Mesendoderm (in vitro differentiated cells): Measurements from ENCODE around the gene FXR1.
A peak's percentile ranks its signal among the peaks of the same experiment; 100 is the strongest.
"Not testable (repeated sequence)": the region's sequence is repeated elsewhere in the genome, so short reads cannot be mapped to it uniquely, and the experiment has no call there.

Experiments
- DNase-seq: peaks from one replicate; pipeline ENCODE4 v3.0.0; 2013
- H2AK5ac ChIP-seq: 2 replicates; pipeline ENCODE4 v1.6.1; 2013; ENCODE audit warnings: low read length, inconsistent platforms
- H2BK120ac ChIP-seq: 2 replicates; pipeline ENCODE4 v1.6.1; 2013; ENCODE audit warnings: low read depth, mild to moderate bottlenecking, low read length, moderate library complexity, mixed read lengths
- H2BK15ac ChIP-seq: replicated peaks from 2 replicates; pipeline ENCODE4 v1.6.1; 2013; ENCODE audit warnings: low read depth, mild to moderate bottlenecking, moderate library complexity
- H2BK5ac ChIP-seq: 2 replicates; pipeline ENCODE4 v1.6.1; 2013; ENCODE audit warnings: low read length, inconsistent platforms
- H3K18ac ChIP-seq: 2 replicates; pipeline ENCODE4 v1.6.1; 2013; ENCODE audit warnings: mild to moderate bottlenecking, low read length, mixed read lengths
- H3K23ac ChIP-seq: one replicate; pipeline ENCODE4 v1.6.1; 2013; ENCODE audit warnings: low read length
- H3K27ac ChIP-seq: 2 replicates; pipeline ENCODE4 v1.5.1; 2013; ENCODE audit warnings: low read depth, mild to moderate bottlenecking, inconsistent platforms, low read length, moderate library complexity
- H3K27me3 ChIP-seq: 2 replicates; pipeline ENCODE4 v1.6.1; 2013; ENCODE audit warnings: low read length, control low read depth, mild to moderate bottlenecking, inconsistent platforms; ENCODE audit not compliant: insufficient read depth, poor library complexity
- H3K36me3 ChIP-seq: 2 replicates; pipeline ENCODE4 v1.6.1; 2013; ENCODE audit warnings: low read length, inconsistent platforms; ENCODE audit not compliant: control insufficient read depth, insufficient read depth
- H3K4ac ChIP-seq: one replicate; pipeline ENCODE4 v1.6.1; 2013; ENCODE audit warnings: low read depth, mild to moderate bottlenecking, low read length, moderate library complexity
- H3K4me1 ChIP-seq: 2 replicates; pipeline ENCODE4 v1.6.1; 2013; ENCODE audit warnings: low read depth, low read length, inconsistent platforms; ENCODE audit not compliant: control insufficient read depth
- H3K4me2 ChIP-seq: 2 replicates; pipeline ENCODE4 v1.6.1; 2013; ENCODE audit warnings: low read length
- H3K4me3 ChIP-seq: 2 replicates; pipeline ENCODE4 v1.5.1; 2013; ENCODE audit warnings: mild to moderate bottlenecking, low read length
- H3K56ac ChIP-seq: one replicate; pipeline ENCODE4 v1.6.1; 2013; ENCODE audit warnings: low read length
- H3K79me1 ChIP-seq: 2 replicates; pipeline ENCODE4 v1.6.1; 2013; ENCODE audit warnings: low read length, inconsistent platforms
- H3K79me2 ChIP-seq: 2 replicates; pipeline ENCODE4 v1.6.1; 2013; ENCODE audit warnings: mild to moderate bottlenecking, low read length; ENCODE audit not compliant: control insufficient read depth, insufficient read depth
- H3K9ac ChIP-seq: 2 replicates; pipeline ENCODE4 v1.6.1; 2013; ENCODE audit warnings: low read length, inconsistent platforms
- H4K5ac ChIP-seq: one replicate; pipeline ENCODE4 v1.6.1; 2013; ENCODE audit warnings: low read length
- H4K8ac ChIP-seq: one replicate; pipeline ENCODE4 v1.6.1; 2013; ENCODE audit warnings: low read depth, mild to moderate bottlenecking, control low read depth, low read length, moderate library complexity
- WGBS: extraction: QIAGEN DNeasy Blood & Tissue Kit; methylation state at CpG from one replicate; pipeline ENCODE4 v1.1.7; 2013; ENCODE audit warnings: low lambda C conversion rate, missing lambda C conversion rate; ENCODE audit not compliant: insufficient coverage; ENCODE audit errors: extremely low coverage; 5-methylcytosine and 5-hydroxymethylcytosine counted together

Gene FXR1

GRCh38 chr3:180983136-180983535 lies 70.7 kb downstream of the FXR1 start:
- Histone ChIP-seq H3K36me3 (no peaks in the 10 kb centered on the region), H3K79me2 (no peaks in the 10 kb centered on the region)

GRCh38 chr3:180986366-180986765 lies 73.9 kb downstream of the FXR1 start:
- H3K4me1 ChIP-seq, H2AK5ac ChIP-seq, H3K4me3 ChIP-seq, DNase-seq, H3K18ac ChIP-seq, H3K79me1 ChIP-seq, H4K5ac ChIP-seq, H3K4me2 ChIP-seq, H3K79me2 ChIP-seq, H3K27me3 ChIP-seq, H2BK15ac ChIP-seq, H4K8ac ChIP-seq, H3K56ac ChIP-seq, H2BK5ac ChIP-seq, H3K36me3 ChIP-seq, H2BK120ac ChIP-seq, H3K4ac ChIP-seq, H3K9ac ChIP-seq, H3K27ac ChIP-seq, H3K23ac ChIP-seq: not testable (repeated sequence)
- no CpG with 5 or more reads among the region's 10 CpGs for WGBS

More at GRCh38 chr3:180983136-180983535, 70.7 kb downstream of the FXR1 start:
- no peak overlapping the region for H3K4me2 ChIP-seq
- H2BK15ac ChIP-seq: no peak overlapping the region
- no peak for DNase-seq
- no peak overlapping the region for H3K56ac ChIP-seq
- no peak overlapping the region for H3K18ac ChIP-seq
- no peak overlapping the region for H3K27ac ChIP-seq
- H3K9ac ChIP-seq: no peak overlapping the region
- H4K5ac ChIP-seq: no peak overlapping the region
- no peak overlapping the region for H4K8ac ChIP-seq
- H3K27me3 ChIP-seq: no peaks in the 10 kb centered on the region
- no peak overlapping the region for H2AK5ac ChIP-seq
- H3K4ac ChIP-seq: no peak overlapping the region
- no peaks in the 10 kb centered on the region for H3K4me1 ChIP-seq
- H3K23ac ChIP-seq: no peak overlapping the region
- no peak overlapping the region for H3K4me3 ChIP-seq
- no CpG with 5 or more reads among the region's 2 CpGs for WGBS
- H2BK120ac ChIP-seq: no peak overlapping the region
- H3K79me1 ChIP-seq: peaks cover 1% of the 10 kb centered on the region
- no peak overlapping the region for H2BK5ac ChIP-seq

- H3K79me1 ChIP-seq: peaks cover 3% of the 10 kb centered on the region
- H4K8ac ChIP-seq: no peak overlapping the region
- H4K5ac ChIP-seq: no peak overlapping the region
- H3K18ac ChIP-seq: no peak overlapping the region
- WGBS: no CpG with 5 or more reads among the region's 2 CpGs
- no peak overlapping the region for H3K27ac ChIP-seq
- no peaks in the 10 kb centered on the region for H3K4me1 ChIP-seq
- H3K27me3 ChIP-seq: no peaks in the 10 kb centered on the region
- H3K4ac ChIP-seq: no peak overlapping the region
- no peak overlapping the region for H2BK5ac ChIP-seq
- peaks cover 2% of the 10 kb centered on the region for H3K79me2 ChIP-seq
- H3K36me3 ChIP-seq: no peaks in the 10 kb centered on the region
- H3K4me2 ChIP-seq: no peak overlapping the region
- H2BK15ac ChIP-seq: no peak overlapping the region
- H3K4me3 ChIP-seq: no peak overlapping the region
- no peak for DNase-seq
- H3K23ac ChIP-seq: no peak overlapping the region
- no peak overlapping the region for H2BK120ac ChIP-seq
- H3K56ac ChIP-seq: no peak overlapping the region
- H2AK5ac ChIP-seq: no peak overlapping the region
- no peak overlapping the region for H3K9ac ChIP-seq
These were observed 74.9 kb downstream of the FXR1 start for GRCh38 chr3:180987344-180987743.

- Histone ChIP-seq H3K27me3 (no peaks in the 10 kb centered on the region), H3K79me1 (peaks cover 3% of the 10 kb centered on the region), H2AK5ac (no peak within 1 kb of the TSS), H3K4me1 (no peaks in the 10 kb centered on the region), H3K23ac (no peak within 1 kb of the TSS), H4K8ac (no peak within 1 kb of the TSS), H3K36me3 (no peaks in the 10 kb centered on the region), H3K4me3 (peak within 1 kb of the TSS; percentile 57), H3K56ac (peak within 1 kb of the TSS; percentile 92), H2BK15ac (no peak within 1 kb of the TSS), H3K4ac (no peak within 1 kb of the TSS), H3K9ac (peak within 1 kb of the TSS; percentile 70), H2BK5ac (no peak within 1 kb of the TSS), H3K79me2 (peaks cover 2% of the 10 kb centered on the region), H2BK120ac (no peak within 1 kb of the TSS), H3K4me2 (peak within 1 kb of the TSS; percentile 94), H3K27ac (peak within 1 kb of the TSS; percentile 67), H4K5ac (no peak within 1 kb of the TSS), H3K18ac (no peak within 1 kb of the TSS)
- DNase-seq: peak; percentile 99
- WGBS: no CpG with 5 or more reads among the region's 43 CpGs
These were observed 77.1 kb downstream of the FXR1 start, which contains the start of gene DNAJC19 for GRCh38 chr3:180989291-180990163. TSS of gene DNAJC19 (minus strand) at chr3:180989736. CDS start at chr3:180989602, 134 bp downstream.

- H2AK5ac ChIP-seq: no peak overlapping the region
- H3K4me1 ChIP-seq: no peaks in the 10 kb centered on the region
- H2BK15ac ChIP-seq: no peak overlapping the region
- no peak overlapping the region for H4K5ac ChIP-seq
- H3K4ac ChIP-seq: no peak overlapping the region
- H3K4me3 ChIP-seq: no peak overlapping the region
- peaks cover 2% of the 10 kb centered on the region for H3K79me2 ChIP-seq
- no peak overlapping the region for H2BK120ac ChIP-seq
- no peak overlapping the region for H3K18ac ChIP-seq
- peaks cover 3% of the 10 kb centered on the region for H3K79me1 ChIP-seq
- DNase-seq: no peak
- no peaks in the 10 kb centered on the region for H3K27me3 ChIP-seq
- no peak overlapping the region for H3K56ac ChIP-seq
- no peak overlapping the region for H3K27ac ChIP-seq
- H2BK5ac ChIP-seq: no peak overlapping the region
- no peak overlapping the region for H3K9ac ChIP-seq
- H3K36me3 ChIP-seq: no peaks in the 10 kb centered on the region
- H3K23ac ChIP-seq: no peak overlapping the region
- no CpG with 5 or more reads among the region's 2 CpGs for WGBS
- H3K4me2 ChIP-seq: no peak overlapping the region
- no peak overlapping the region for H4K8ac ChIP-seq
These were observed 78.0 kb downstream of the FXR1 start for GRCh38 chr3:180990505-180990904.
